H9 (cell line): ENCODE data around the gene HEATR5A. TPM values are rescaled to one million over a fixed set of nuclear protein-coding genes. Genes with fewer than 3 reads are reported as not detected.

Experiments used
- DNase-seq: peaks from one replicate; pipeline ENCODE4 v3.0.0-alpha.2; 2017
- H2AFZ ChIP-seq: one replicate; pipeline ENCODE4 v1.6.1; 2013; ENCODE audit warnings: mild to moderate bottlenecking, low read length, control low read depth, moderate library complexity
- H2AK5ac ChIP-seq: 2 replicates; pipeline ENCODE4 v1.6.1; 2013; ENCODE audit warnings: low read length, control low read depth, mixed read lengths; ENCODE audit not compliant: insufficient read length
- H2BK120ac ChIP-seq: one replicate; pipeline ENCODE4 v1.6.1; 2013; ENCODE audit warnings: low read depth, mild to moderate bottlenecking, low read length, control low read depth, inconsistent platforms; ENCODE audit not compliant: poor library complexity, severe bottlenecking
- H2BK12ac ChIP-seq: 2 replicates; pipeline ENCODE4 v1.6.1; 2013; ENCODE audit warnings: low read length, control low read depth, mixed read lengths, low read depth; ENCODE audit not compliant: insufficient read length
- H2BK15ac ChIP-seq: 2 replicates; pipeline ENCODE4 v1.6.1; 2013; ENCODE audit warnings: low read depth, low read length, control low read depth
- H2BK20ac ChIP-seq: one replicate; pipeline ENCODE4 v1.6.1; 2013; ENCODE audit warnings: low read depth, mild to moderate bottlenecking, low read length, control low read depth, inconsistent platforms; ENCODE audit not compliant: poor library complexity, severe bottlenecking
- H2BK5ac ChIP-seq: 2 replicates; pipeline ENCODE4 v1.6.1; 2013; ENCODE audit warnings: low read length, control low read depth, mixed read lengths; ENCODE audit not compliant: insufficient read length
- H3K14ac ChIP-seq: 2 replicates; pipeline ENCODE4 v1.6.1; 2013; ENCODE audit warnings: low read length, control low read depth; ENCODE audit not compliant: insufficient read depth
- H3K18ac ChIP-seq: 2 replicates; pipeline ENCODE4 v1.6.1; 2013; ENCODE audit warnings: low read depth, mild to moderate bottlenecking, mixed read lengths, low read length, control low read depth; ENCODE audit not compliant: insufficient read length
- H3K23ac ChIP-seq: 2 replicates; pipeline ENCODE4 v1.6.1; 2013; ENCODE audit warnings: low read length, control low read depth, mixed read lengths, low read depth; ENCODE audit not compliant: insufficient read length
- H3K23me2 ChIP-seq: 2 replicates; pipeline ENCODE4 v1.6.1; 2013; ENCODE audit warnings: low read depth, mild to moderate bottlenecking, mixed read lengths, low read length, control low read depth; ENCODE audit not compliant: insufficient read length, poor library complexity, severe bottlenecking
- H3K27ac ChIP-seq: 2 replicates; pipeline ENCODE4 v1.5.1; 2013; ENCODE audit warnings: low read length, control low read depth, mixed read lengths, low read depth; ENCODE audit not compliant: insufficient read length
- H3K27me3 ChIP-seq: 2 replicates; pipeline ENCODE4 v1.6.1; 2013; ENCODE audit warnings: low read length, control low read depth, inconsistent platforms; ENCODE audit not compliant: insufficient read depth
- H3K4ac ChIP-seq: 2 replicates; pipeline ENCODE4 v1.6.1; 2013; ENCODE audit warnings: low read depth, mild to moderate bottlenecking, control low read depth, inconsistent platforms, low read length, moderate library complexity
- H3K4me1 ChIP-seq: 2 replicates; pipeline ENCODE4 v1.6.1; 2013; ENCODE audit warnings: low read length, control low read depth, inconsistent platforms; ENCODE audit not compliant: insufficient read depth
- H3K4me2 ChIP-seq: 2 replicates; pipeline ENCODE4 v1.6.1; 2013; ENCODE audit warnings: low read length, control low read depth, mixed read lengths; ENCODE audit not compliant: insufficient read length, insufficient read depth
- H3K56ac ChIP-seq: 2 replicates; pipeline ENCODE4 v1.6.1; 2013; ENCODE audit warnings: low read depth, mild to moderate bottlenecking, mixed read lengths, low read length, control low read depth; ENCODE audit not compliant: insufficient read length
- H3K79me1 ChIP-seq: 2 replicates; pipeline ENCODE4 v1.6.1; 2013; ENCODE audit warnings: low read depth, mild to moderate bottlenecking, moderate library complexity, low read length, control low read depth, inconsistent platforms; ENCODE audit not compliant: insufficient read depth, poor library complexity, severe bottlenecking
- H3K79me2 ChIP-seq: 2 replicates; pipeline ENCODE4 v1.6.1; 2013; ENCODE audit warnings: low read length, control low read depth, inconsistent platforms; ENCODE audit not compliant: insufficient read depth
- H3K9ac ChIP-seq: 2 replicates; pipeline ENCODE4 v1.6.1; 2013; ENCODE audit warnings: low read length, control low read depth, mixed read lengths; ENCODE audit not compliant: insufficient read length; ENCODE audit errors: extremely low read depth
- H3K9me3 ChIP-seq: one replicate; pipeline ENCODE4 v1.6.1; 2013; ENCODE audit warnings: low read depth, low read length, inconsistent platforms; ENCODE audit not compliant: control insufficient read depth
- H3T11ph ChIP-seq: one replicate; pipeline ENCODE4 v1.6.1; 2013; ENCODE audit warnings: mild to moderate bottlenecking, low read length, control low read depth, inconsistent platforms
- H4K20me1 ChIP-seq: one replicate; pipeline ENCODE4 v1.6.1; 2013; ENCODE audit not compliant: control insufficient read depth, insufficient read length, insufficient read depth
- H4K5ac ChIP-seq: 2 replicates; pipeline ENCODE4 v1.6.1; 2013; ENCODE audit warnings: low read depth, mild to moderate bottlenecking, mixed read lengths, low read length, control low read depth; ENCODE audit not compliant: insufficient read length
- H4K8ac ChIP-seq: replicated peaks from 2 replicates; pipeline ENCODE4 v1.6.1; 2013; ENCODE audit warnings: low read length, control low read depth, mixed read lengths, low read depth; ENCODE audit not compliant: insufficient read length
- H4K91ac ChIP-seq: 2 replicates; pipeline ENCODE4 v1.6.1; 2013; ENCODE audit warnings: low read depth, mild to moderate bottlenecking, moderate library complexity, mixed read lengths, low read length, control low read depth; ENCODE audit not compliant: insufficient read length
- H3K27ac Mint-ChIP-seq, 3 experiments: 2 replicates in 2 of 3; 3 replicates in 1 of 3; pipeline ENCODE4 v1.8.0; 2020 to 2021; ENCODE audit warnings: mixed read lengths in 3 of 3, mild to moderate bottlenecking in 1 of 3, moderate library complexity in 1 of 3
- H3K27me3 Mint-ChIP-seq: 2 replicates; pipeline ENCODE4 v1.8.0; 2021; ENCODE audit warnings: low read depth, mild to moderate bottlenecking, moderate library complexity, mixed read lengths
- H3K36me3 Mint-ChIP-seq, 3 experiments: 2 replicates in 2 of 3; 3 replicates in 1 of 3; pipeline ENCODE4 v1.8.0; 2020 to 2021; ENCODE audit warnings: low read depth in 3 of 3, mixed read lengths in 3 of 3; ENCODE audit not compliant: insufficient read depth in 1 of 3
- H3K4me1 Mint-ChIP-seq, 2 experiments: 2 replicates each; pipeline ENCODE4 v1.8.0; 2020; ENCODE audit warnings: mixed read lengths in 2 of 2
- H3K4me3 Mint-ChIP-seq, 2 experiments: 2 replicates in 1 of 2; 3 replicates in 1 of 2; pipeline ENCODE4 v1.8.0; 2020 to 2021; ENCODE audit warnings: mild to moderate bottlenecking in 2 of 2, mixed read lengths in 2 of 2, moderate library complexity in 1 of 2
- H3K9me3 Mint-ChIP-seq, 2 experiments: 2 replicates in 1 of 2; 3 replicates in 1 of 2; pipeline ENCODE4 v1.8.0; 2020; ENCODE audit warnings: mild to moderate bottlenecking in 2 of 2, mixed read lengths in 2 of 2, moderate library complexity in 1 of 2
- WGBS: extraction: QIAGEN DNeasy Blood & Tissue Kit; methylation state at CpG from one replicate; pipeline ENCODE4 v1.1.7; 2013; ENCODE audit warnings: missing lambda C conversion rate, low lambda C conversion rate, mixed read lengths; ENCODE audit not compliant: insufficient read length; ENCODE audit errors: extremely low coverage; 5-methylcytosine and 5-hydroxymethylcytosine counted together
- total RNA-seq: library from RNA; stranded (reverse); gene quantifications from 2 replicates; pipeline ENCODE4 v1.2.1, GENCODE V29; 2021
- TF ChIP-seq, protein P1 (sequence below): fragments of 200-600 bp; sonication (generic); conservative IDR thresholded peaks from 3 replicates; pipeline ENCODE4 v1.8.0; 2021; ENCODE audit warnings: antibody characterized with exemption, mild to moderate bottlenecking

The HEATR5A gene
- total RNA-seq, 1 experiment from 2014 or later = 21.2 TPM

DNA sequence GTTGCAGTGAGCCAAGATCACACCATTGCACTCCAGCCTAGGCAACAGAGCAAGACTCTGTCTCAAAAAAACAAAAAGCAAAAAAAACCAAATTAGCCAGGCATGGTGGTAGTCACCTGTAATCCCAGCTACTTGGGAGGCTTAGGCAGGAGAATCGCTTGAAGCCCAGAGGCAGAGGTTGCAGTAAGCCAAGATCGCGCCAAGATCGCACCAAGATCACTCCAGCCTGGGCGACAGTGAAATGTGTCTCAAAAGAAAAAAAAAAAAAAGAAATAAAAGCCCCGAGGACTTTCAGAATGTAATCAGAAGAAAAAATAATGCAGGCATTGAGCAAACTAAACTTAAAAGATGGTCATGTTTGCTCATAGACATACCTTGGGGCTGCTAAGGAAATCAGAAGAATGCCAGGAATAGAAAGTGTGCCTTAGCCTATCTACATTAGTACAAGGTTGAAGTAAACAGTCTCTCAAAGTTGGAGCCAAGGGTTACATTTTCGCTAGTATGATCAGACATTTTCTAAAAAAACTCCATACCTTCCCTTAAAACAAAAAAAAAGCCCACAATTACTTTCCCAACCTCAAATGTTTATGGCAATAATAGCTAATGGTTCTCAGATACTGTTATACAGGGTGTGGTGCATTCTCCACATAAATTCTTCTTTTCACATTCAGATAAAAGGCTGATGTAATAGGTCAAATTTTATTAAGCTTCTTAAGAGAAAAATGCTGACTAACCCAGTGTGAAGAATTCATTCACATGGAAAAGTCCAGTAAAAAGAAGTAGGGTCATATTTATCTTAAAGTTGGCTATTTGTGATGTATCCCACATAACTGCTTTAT, 21.1 kb upstream of the HEATR5A start:
- H2AFZ ChIP-seq = no peak overlapping the region
- no peak overlapping the region for H2BK20ac ChIP-seq
- no peak overlapping the region for H3K23ac ChIP-seq
- H3K9ac ChIP-seq = no peak overlapping the region
- no peaks in the 10 kb centered on the region for H3K27me3 ChIP-seq
- no peak overlapping the region for H3K14ac ChIP-seq
- no peak overlapping the region for H4K5ac ChIP-seq
- H2AK5ac ChIP-seq = no peak overlapping the region
- no peak overlapping the region for H4K8ac ChIP-seq
- no peak overlapping the region for H3K4ac ChIP-seq
- H3K9me3 Mint-ChIP-seq = peaks cover 14 to 16% of the 10 kb centered on the region in 2 experiments
- no peaks in the 10 kb centered on the region for H3K23me2 ChIP-seq
- no peaks in the 10 kb centered on the region for H3K4me1 ChIP-seq
- no peaks in the 10 kb centered on the region for H3K9me3 ChIP-seq
- H2BK5ac ChIP-seq = no peak overlapping the region
- no peak overlapping the region for H3K4me2 ChIP-seq
- no peak overlapping the region for H3K27ac ChIP-seq
- WGBS = no CpG with 5 or more reads among the region's 7 CpGs
- TF ChIP-seq, protein P1, sequence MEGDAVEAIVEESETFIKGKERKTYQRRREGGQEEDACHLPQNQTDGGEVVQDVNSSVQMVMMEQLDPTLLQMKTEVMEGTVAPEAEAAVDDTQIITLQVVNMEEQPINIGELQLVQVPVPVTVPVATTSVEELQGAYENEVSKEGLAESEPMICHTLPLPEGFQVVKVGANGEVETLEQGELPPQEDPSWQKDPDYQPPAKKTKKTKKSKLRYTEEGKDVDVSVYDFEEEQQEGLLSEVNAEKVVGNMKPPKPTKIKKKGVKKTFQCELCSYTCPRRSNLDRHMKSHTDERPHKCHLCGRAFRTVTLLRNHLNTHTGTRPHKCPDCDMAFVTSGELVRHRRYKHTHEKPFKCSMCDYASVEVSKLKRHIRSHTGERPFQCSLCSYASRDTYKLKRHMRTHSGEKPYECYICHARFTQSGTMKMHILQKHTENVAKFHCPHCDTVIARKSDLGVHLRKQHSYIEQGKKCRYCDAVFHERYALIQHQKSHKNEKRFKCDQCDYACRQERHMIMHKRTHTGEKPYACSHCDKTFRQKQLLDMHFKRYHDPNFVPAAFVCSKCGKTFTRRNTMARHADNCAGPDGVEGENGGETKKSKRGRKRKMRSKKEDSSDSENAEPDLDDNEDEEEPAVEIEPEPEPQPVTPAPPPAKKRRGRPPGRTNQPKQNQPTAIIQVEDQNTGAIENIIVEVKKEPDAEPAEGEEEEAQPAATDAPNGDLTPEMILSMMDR = no peak
- H3K56ac ChIP-seq = no peak overlapping the region
- H3K18ac ChIP-seq = no peak overlapping the region
- H2BK12ac ChIP-seq = no peak overlapping the region
- H4K20me1 ChIP-seq = no peaks in the 10 kb centered on the region
- H2BK15ac ChIP-seq = no peak overlapping the region
- no peak overlapping the region; a peak in 1 of 7 replicates for H3K27ac Mint-ChIP-seq
- H3K79me1 ChIP-seq = no peaks in the 10 kb centered on the region
- H2BK120ac ChIP-seq = no peak overlapping the region
- no peak overlapping the region for H3T11ph ChIP-seq
- no peaks in the 10 kb centered on the region for H3K79me2 ChIP-seq
- H3K27me3 Mint-ChIP-seq = no peaks in the 10 kb centered on the region; the same call in 1 of the 2 replicates
- H4K91ac ChIP-seq = no peak overlapping the region
- no peak overlapping the region for H3K4me3 Mint-ChIP-seq
- DNase-seq = no peak
- no peaks in the 10 kb centered on the region for H3K4me1 Mint-ChIP-seq
- H3K36me3 Mint-ChIP-seq = peaks cover 15 to 21% (median 16%) of the 10 kb centered on the region in 3 experiments
